GM21576 (cell line): ENCODE measurements around the gene FNDC3B.
A peak's percentile ranks its signal among the peaks of the same experiment; 100 is the strongest.

Experiments used
- ATAC-seq: cut with Tn5 transposase; IDR thresholded peaks from one replicate; pipeline ENCODE4 v1.9.1; 2021; ENCODE audit warnings: mild to moderate bottlenecking, moderate library complexity; ENCODE audit not compliant: unreplicated experiment

Gene FNDC3B

DNA sequence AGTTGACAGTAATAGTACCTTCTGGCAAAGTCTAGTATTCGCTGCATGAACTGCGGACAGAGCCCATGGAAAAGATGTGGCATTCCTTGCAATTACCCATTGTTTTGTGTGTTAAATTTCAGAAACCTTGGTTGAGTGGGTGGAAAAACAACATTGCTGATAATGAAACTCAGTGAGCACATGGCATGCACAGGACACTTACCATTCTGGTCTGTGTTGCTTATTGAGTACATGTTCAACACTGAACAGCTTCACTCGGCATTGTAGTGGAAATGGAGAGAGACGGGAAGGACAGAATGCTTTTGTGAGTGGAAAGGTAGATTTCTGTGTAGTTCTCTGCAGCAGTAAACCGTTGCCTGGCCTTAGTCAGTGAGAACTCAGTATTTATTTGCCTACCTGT is 165.3 kb downstream of the FNDC3B start:
- ATAC-seq = no peak

GRCh38 chr3:172208586-172209332 is 169.4 kb downstream of the FNDC3B start:
- ATAC-seq = no peak

- no peak for ATAC-seq
Measured at GRCh38 chr3:172209333-172210321, 170.2 kb downstream of the FNDC3B start.

DNA sequence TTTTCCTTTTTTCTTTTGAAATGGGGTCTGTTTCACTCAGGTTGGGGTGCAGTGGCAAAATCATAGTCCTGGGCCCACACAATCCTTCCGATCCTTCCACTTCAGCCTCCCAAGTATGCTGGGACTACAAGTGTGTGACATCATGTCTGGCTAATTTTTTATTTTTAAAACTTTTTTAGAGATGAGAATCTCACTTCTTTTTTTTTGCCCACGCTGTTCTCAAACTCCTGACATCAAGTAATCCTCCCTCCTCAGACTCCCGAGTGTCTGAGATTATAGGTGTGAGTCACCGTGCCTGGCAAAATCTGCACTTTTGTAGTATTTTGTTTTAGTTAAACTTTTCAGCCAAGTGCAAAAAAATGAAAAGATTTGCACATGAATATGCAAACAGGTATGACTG is 171.0 kb downstream of the FNDC3B start:
- no peak for ATAC-seq

GRCh38 chr3:172211123-172211522 is 171.7 kb downstream of the FNDC3B start:
- no peak for ATAC-seq

- ATAC-seq = no peak
Measured at GRCh38 chr3:172213200-172213599, 173.8 kb downstream of the FNDC3B start.

- no peak for ATAC-seq
Measured at GRCh38 chr3:172213904-172214303, 174.5 kb downstream of the FNDC3B start.

DNA sequence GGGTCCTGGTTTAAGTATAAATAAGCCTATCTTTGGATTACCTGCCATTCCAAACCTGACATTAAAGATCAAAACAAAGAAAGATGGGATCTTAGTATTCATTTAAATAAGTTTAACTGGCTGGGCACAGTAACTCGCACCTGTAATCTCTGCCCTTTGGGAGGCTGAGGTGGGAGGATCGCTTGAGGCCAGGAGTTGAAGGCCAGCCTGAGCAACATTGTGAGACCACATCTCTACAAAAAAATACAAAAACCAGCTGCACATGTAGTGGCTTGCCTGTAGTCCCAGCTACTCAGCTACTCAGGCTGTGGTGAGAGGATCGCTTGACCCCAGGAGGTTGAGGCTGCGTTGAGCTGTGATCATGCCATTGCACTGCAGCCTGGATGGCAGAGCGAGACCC is 176.9 kb downstream of the FNDC3B start:
- no peak for ATAC-seq

DNA sequence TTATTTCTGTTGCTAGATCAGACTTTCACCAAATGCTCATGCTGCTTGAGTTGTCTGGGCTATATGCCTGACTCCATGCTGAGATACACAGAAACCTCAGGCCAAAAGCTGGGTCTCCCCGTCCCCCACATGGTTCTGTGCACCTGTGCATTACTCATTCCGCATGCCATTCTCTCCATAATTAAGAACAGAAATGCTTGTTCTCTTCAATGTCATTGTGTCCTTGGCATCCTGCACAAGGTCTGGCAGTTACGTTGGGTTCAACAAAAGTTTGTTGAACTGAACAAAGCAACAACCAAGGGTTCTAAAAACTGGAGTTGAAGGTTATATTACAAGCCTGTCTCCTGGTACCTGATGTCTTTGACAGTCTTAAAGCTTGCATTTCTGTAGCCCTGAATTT is 177.5 kb downstream of the FNDC3B start:
- no peak for ATAC-seq

GRCh38 chr3:172217877-172218276 is 178.5 kb downstream of the FNDC3B start:
- no peak for ATAC-seq

DNA sequence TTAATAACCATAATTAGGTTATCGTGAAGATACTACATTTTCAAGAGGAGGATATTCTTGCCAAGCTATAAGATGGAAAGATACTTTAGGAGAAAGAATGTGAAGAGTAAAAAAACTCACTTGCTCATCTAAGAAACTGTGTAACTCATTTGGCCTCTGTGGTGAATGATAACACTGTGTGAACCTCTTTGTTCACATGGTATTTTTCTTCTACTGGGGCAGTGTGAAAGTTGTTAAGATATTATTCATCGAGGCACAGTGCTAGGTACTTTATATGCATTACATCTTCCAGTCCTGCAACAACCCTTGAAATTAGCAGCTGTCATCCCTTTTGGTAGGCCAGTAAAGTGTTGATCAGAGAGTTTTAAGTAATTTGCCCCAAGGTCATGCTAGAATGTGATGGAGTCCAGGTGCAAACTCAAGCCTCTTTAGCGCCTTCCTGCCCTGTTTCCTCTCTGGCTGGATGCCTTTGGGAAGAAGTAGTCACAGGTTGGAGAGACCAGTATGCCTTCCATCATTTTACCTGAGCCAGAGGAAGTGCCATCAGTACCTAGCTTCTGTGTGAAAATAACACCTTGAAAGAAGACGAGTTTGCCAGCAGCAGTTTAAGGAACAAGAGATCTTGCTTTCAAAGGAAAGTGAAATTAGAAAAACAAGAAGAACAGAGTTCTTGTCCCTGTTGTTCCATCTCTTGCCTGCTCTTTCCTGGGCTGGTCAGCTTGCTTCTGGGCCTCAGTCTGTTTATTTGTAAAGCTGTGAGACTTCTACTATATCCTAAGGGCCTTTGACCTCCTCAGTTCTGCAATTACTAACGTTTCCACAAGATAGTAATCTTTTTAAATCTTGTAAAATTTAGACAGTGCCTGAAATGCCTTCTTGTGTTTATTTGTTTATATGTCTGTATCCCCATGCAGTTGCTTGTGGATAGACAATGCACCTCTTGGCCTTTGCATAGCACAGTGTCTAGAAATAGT is 179.3 kb downstream of the FNDC3B start:
- ATAC-seq = peak; percentile 47

GRCh38 chr3:172219750-172220149 is 180.4 kb downstream of the FNDC3B start:
- no peak for ATAC-seq

GRCh38 chr3:172221547-172221946 is 182.2 kb downstream of the FNDC3B start:
- ATAC-seq = no peak

DNA sequence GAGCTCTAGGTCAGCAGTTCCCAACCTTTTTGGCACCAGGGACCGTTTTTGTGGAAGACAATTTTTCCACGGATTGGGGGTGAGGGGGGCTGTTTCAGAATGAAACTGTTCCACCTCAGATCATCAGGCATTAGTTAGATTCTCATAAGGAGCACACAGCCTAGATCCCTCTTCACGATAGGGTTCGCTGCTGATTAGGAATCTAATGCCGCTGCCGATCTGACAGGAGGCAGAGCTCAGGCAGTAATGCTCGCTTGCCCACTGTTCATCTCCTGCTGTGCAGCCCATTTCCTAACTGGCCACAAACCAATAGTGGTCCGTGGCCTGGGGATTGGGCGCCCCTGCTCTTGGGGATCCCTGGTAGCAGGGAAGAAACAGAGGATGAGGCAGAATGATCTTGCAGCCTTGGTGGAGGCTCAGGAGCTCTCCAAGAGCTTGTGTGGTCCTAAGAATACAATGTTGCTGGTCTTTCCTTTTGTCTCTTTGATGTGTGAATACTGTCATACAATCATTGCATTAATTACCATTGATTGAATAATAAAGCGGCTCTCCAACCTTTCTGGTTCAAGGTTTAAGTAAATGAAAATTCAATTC is 183.2 kb downstream of the FNDC3B start:
- no peak for ATAC-seq

- ATAC-seq = no peak
Measured at GRCh38 chr3:172223870-172224269, 184.5 kb downstream of the FNDC3B start.

DNA sequence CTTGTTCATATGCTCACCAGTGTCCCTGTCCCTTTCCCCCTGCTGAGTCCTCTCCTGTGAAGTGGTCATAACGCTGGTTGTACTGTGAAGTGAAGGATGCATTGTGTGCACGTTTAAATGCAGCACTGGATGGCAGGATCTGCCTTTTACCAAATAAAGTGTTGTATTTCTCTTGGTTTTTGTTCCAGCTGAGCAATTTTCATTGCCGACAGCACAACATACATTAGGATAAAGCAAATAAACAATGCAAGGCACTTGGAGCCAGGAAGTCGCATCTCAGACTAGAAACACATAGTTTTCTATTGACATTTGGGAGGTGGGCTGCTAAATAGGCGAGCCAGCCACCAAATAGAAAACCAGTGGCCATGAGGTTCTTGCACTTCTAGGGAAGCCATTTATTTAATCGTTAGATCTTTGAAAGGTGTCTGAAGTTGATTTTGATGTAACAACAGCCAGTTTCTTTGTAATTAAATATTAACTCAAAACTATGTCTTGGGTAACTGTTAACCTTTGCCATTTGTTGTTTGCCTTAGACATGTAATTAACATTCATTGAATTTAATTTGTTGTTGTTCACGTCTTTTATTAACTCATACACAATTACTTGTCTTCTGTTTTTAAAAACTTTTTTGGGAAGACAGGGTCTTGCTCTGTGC is 185.3 kb downstream of the FNDC3B start:
- ATAC-seq = no peak

DNA sequence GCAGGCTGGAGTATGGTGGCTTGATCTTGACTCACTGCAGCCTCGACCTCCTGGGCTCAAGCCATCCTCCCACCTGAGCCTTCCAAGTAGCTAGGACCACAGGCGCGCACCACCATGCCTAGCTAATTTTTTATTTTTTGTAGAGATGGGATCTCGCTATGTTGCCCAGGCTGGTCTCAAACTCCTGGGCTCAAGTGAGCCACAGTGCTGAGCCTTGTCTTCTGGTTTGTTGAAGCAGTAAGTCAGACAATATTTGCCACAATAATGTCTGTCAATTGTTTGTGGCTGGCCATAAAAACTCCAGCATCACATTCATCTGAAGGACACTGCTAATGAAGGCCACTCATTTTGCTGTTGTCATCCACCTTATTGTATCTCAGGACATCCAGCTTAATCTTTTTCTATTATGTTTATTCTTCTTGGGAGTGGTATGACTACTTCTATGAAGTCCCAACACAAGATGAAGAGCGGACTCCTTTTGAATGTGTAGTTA is 185.9 kb downstream of the FNDC3B start:
- no peak for ATAC-seq

DNA sequence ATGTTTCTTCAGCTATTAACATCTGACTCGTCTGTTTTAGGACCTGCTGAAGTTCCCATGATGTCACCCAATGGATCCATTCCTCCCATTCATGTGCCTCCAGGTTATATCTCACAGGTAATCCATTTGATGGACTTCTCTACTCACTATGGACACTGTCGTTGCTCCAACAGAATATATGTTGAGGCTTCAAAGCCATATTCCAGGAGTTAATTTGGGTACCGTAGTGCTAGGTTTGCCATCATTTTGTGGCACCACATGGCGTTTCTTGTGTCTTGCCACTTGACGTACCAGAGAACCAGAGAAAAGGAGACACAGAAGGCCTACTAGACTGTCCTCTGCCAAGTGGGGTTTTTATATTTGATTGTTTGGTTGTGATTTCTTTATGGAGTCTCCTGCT is 187.5 kb downstream of the FNDC3B start:
- ATAC-seq = no peak

- no peak for ATAC-seq
Measured at GRCh38 chr3:172227340-172228035, 188.1 kb downstream of the FNDC3B start.
